GM13977 (cell line): ENCODE measurements around the gene KIF12.

Experiments used
- DNase-seq: peaks from one replicate; pipeline ENCODE4 v3.0.0; 2012; ENCODE audit warnings: low spot score
- CTCF ChIP-seq: IDR thresholded peaks from 2 replicates; pipeline ENCODE4 v1.5.1; 2012; ENCODE audit warnings: mild to moderate bottlenecking, control low read depth; ENCODE audit not compliant: insufficient read depth; ENCODE audit errors: extremely low read depth, missing control alignments
- in situ Hi-C: fragments of 300-500 bp; cut with MboI; formaldehyde crosslinking; loops from one replicate; pipeline ENCODE4 v1.12.0; 2022; ENCODE audit warnings: low sequenced_read_pairs, low pct_unique_long_range_greater_than_20kb, mixed read lengths, inconsistent platforms; ENCODE audit not compliant: unreplicated experiment

Gene KIF12

GRCh38 chr9:114054191-114054690 lies 44.9 kb downstream of the KIF12 start:
- TF ChIP-seq CTCF: no peak
- DNase-seq: no peak
- in situ Hi-C loops: no loop called here

GRCh38 chr9:114053246-114054005 lies 45.7 kb downstream of the KIF12 start:
- in situ Hi-C loops: no loop called here
- no peak for TF ChIP-seq CTCF
- DNase-seq: no peak

- no peak for TF ChIP-seq CTCF
- DNase-seq: peak; percentile 12
- in situ Hi-C loops: no loop called here
Measured at GRCh38 chr9:114051706-114052105, 47.4 kb downstream of the KIF12 start.

- DNase-seq: no peak
- TF ChIP-seq CTCF: no peak
- in situ Hi-C loops: no loop called here
Measured at GRCh38 chr9:114051281-114051680, 47.8 kb downstream of the KIF12 start.

GRCh38 chr9:114050646-114051045 lies 48.4 kb downstream of the KIF12 start:
- no peak for TF ChIP-seq CTCF
- DNase-seq: peak; percentile 5
- in situ Hi-C loops: no loop called here

GRCh38 chr9:114050226-114050568 lies 48.9 kb downstream of the KIF12 start:
- no peak for TF ChIP-seq CTCF
- in situ Hi-C loops: no loop called here
- no peak for DNase-seq
